ENCODE measurements around the gene MED8. TPM values are rescaled to one million over a fixed set of nuclear protein-coding genes. Genes with fewer than 3 reads are reported as not detected.

MED8 gene
- total RNA-seq, 1 experiment from 2014 or later = 36.0 TPM

GRCh38 chr1:43354471-43354870, 35.1 kb downstream of the MED8 start:
- ATAC-seq = no peak
- Histone ChIP-seq H3K4me2 (ENCODE audit: low read length) (no peak overlapping the region), H3K79me2 (ENCODE audit: insufficient read depth, low read length) (peaks cover 7% of the 10 kb centered on the region), H3K9ac (ENCODE audit: low read length) (no peak overlapping the region), H4K20me1 (ENCODE audit: insufficient read depth) (no peaks in the 10 kb centered on the region), H2AFZ (ENCODE audit: low read depth, low read length, poor library complexity, severe bottlenecking) (no peak overlapping the region), H3K36me3 (ENCODE audit: control insufficient read depth in 1 of 2, insufficient read depth in 2 of 2, low read length in 2 of 2) (peaks cover 0 to 2% of the 10 kb centered on the region in 2 experiments; a peak in 1 of 4 replicates), H3K4me3 (replicated peaks in 1 of 2; ENCODE audit: low read depth in 1 of 2, low read length in 2 of 2) (no peak overlapping the region), H3K9me2 (ENCODE audit: insufficient read depth) (no peaks in the 10 kb centered on the region), H3K4me1 (ENCODE audit: control insufficient read depth in 1 of 2, insufficient read depth in 2 of 2, low read length in 2 of 2) (peaks cover 10 to 20% of the 10 kb centered on the region in 2 experiments), H3K27me3 (ENCODE audit: insufficient read depth, low read length) (no peaks in the 10 kb centered on the region), H3K9me3 (ENCODE audit: control insufficient read depth in 1 of 2, insufficient read depth in 1 of 2, low read depth in 1 of 2, low read length in 2 of 2) (no peaks in the 10 kb centered on the region), H3K27ac (ENCODE audit: low read depth, low read length) (no peak overlapping the region)
- CTCF ChIA-PET = no interaction called here
- TF ChIP-seq EZH2phosphoT487 (IDR thresholded peaks at IDR 0.05; ENCODE audit: borderline replicate concordance) = no peak
- DNase-seq (ENCODE audit: low read depth, low spot score) = no peak
- no TSS peak for BruUV-seq (replicated peaks)
- POLR2A ChIA-PET = no interaction called here
- RAD21 ChIA-PET (ENCODE audit: low non-redundant PET in 1 of 2, low total read pairs in 2 of 2, uncharacterized antibody in 2 of 2, unreplicated experiment in 2 of 2) = no interaction called here
- intact Hi-C loops (cut with micrococcal nuclease) = no loop called here

- no peaks in the 10 kb centered on the region; the same call in 1 of the 2 replicates for H3K79me2 ChIP-seq (ENCODE audit: insufficient read depth, low read length)
- H3K36me3 ChIP-seq (ENCODE audit: control insufficient read depth in 1 of 2, insufficient read depth in 2 of 2, low read length in 2 of 2) = no peaks in the 10 kb centered on the region
- no TSS peak for BruUV-seq (replicated peaks)
- CTCF ChIA-PET = no interaction called here
- no peak overlapping the region for H3K27ac ChIP-seq (ENCODE audit: low read depth, low read length)
- H4K20me1 ChIP-seq (ENCODE audit: insufficient read depth) = no peaks in the 10 kb centered on the region
- no peaks in the 10 kb centered on the region for H3K9me3 ChIP-seq (ENCODE audit: control insufficient read depth in 1 of 2, insufficient read depth in 1 of 2, low read depth in 1 of 2, low read length in 2 of 2)
- no peaks in the 10 kb centered on the region for H3K9me2 ChIP-seq (ENCODE audit: insufficient read depth)
- H2AFZ ChIP-seq (ENCODE audit: low read depth, low read length, poor library complexity, severe bottlenecking) = no peak overlapping the region
- no peak for TF ChIP-seq CEBPB (IDR thresholded peaks at IDR 0.05; ENCODE audit: low read depth)
- no peak for TF ChIP-seq CBX3 (IDR thresholded peaks at IDR 0.05; ENCODE audit: low read depth)
- no peak for TF ChIP-seq SIN3A (IDR thresholded peaks at IDR 0.05; ENCODE audit: low read depth)
- TF ChIP-seq TCF7L2 (IDR thresholded peaks at IDR 0.05; ENCODE audit: borderline replicate concordance, extremely low read depth, insufficient read depth, insufficient read length) = no peak
- no peak for TF ChIP-seq SRF (IDR thresholded peaks at IDR 0.05; ENCODE audit: low read depth)
- TF ChIP-seq ZNF274 (IDR thresholded peaks at IDR 0.05; ENCODE audit: low read depth, low read length) = no peak
- TF ChIP-seq, protein P1, sequence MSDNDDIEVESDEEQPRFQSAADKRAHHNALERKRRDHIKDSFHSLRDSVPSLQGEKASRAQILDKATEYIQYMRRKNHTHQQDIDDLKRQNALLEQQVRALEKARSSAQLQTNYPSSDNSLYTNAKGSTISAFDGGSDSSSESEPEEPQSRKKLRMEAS (IDR thresholded peaks at IDR 0.05) = no peak
- no peak for TF ChIP-seq RAD21 (IDR thresholded peaks at IDR 0.05; ENCODE audit: low read depth)
- TF ChIP-seq POLR2A (IDR thresholded peaks at IDR 0.05; ENCODE audit: borderline replicate concordance, extremely low read depth, insufficient read depth, insufficient read length) = no peak
- peaks cover 14 to 35% of the 10 kb centered on the region in 2 experiments for H3K4me1 ChIP-seq (ENCODE audit: control insufficient read depth in 1 of 2, insufficient read depth in 2 of 2, low read length in 2 of 2)
- no peak overlapping the region for H3K4me2 ChIP-seq (ENCODE audit: low read length)
- DNase-seq (ENCODE audit: low read depth, low spot score) (no peak), ATAC-seq (no peak)
- no peak overlapping the region for H3K9ac ChIP-seq (ENCODE audit: low read length)
- H3K4me3 ChIP-seq (replicated peaks in 1 of 2; ENCODE audit: low read depth in 1 of 2, low read length in 2 of 2) = no peak overlapping the region
- no peaks in the 10 kb centered on the region for H3K27me3 ChIP-seq (ENCODE audit: insufficient read depth, low read length)
- intact Hi-C loops (cut with micrococcal nuclease) = no loop called here
- POLR2A ChIA-PET = interaction anchor here (0.7 to 1.7 kb wide), 2 partner anchors 15 to 44 kb away, joined by 3 to 5 read pairs; partner anchors contain the start of gene ELOVL1
- RAD21 ChIA-PET (ENCODE audit: low non-redundant PET in 1 of 2, low total read pairs in 2 of 2, uncharacterized antibody in 2 of 2, unreplicated experiment in 2 of 2) = no interaction called here
These were observed 36.7 kb downstream of the MED8 start for GRCh38 chr1:43352881-43353280.

Data from HCT116 (cell line).